Activated T-helper 1 cell treated with Interleukin-2 at 50 U/mL for 16 hours (primary cell): ENCODE data around the gene CDKAL1.

Source experiments
- DNase-seq: peaks from one replicate; pipeline ENCODE4 v3.0.0-alpha.2; 2020; ENCODE audit warnings: low read depth

The CDKAL1 gene

GRCh38 chr6:21263531-21264287 is 729.5 kb downstream of the CDKAL1 start:
- no peak for DNase-seq

GRCh38 chr6:21264288-21265033 is 730.2 kb downstream of the CDKAL1 start:
- no peak for DNase-seq

- DNase-seq, result no peak
Observed at GRCh38 chr6:21265034-21265729, 730.9 kb downstream of the CDKAL1 start.

- no peak for DNase-seq
Observed at GRCh38 chr6:21265730-21266044, 731.4 kb downstream of the CDKAL1 start.

- DNase-seq, result no peak
Observed at GRCh38 chr6:21270636-21271201, 736.5 kb downstream of the CDKAL1 start.

- DNase-seq, result no peak
Observed at GRCh38 chr6:21271428-21272155, 737.3 kb downstream of the CDKAL1 start.

GRCh38 chr6:21273451-21273850 is 739.2 kb downstream of the CDKAL1 start:
- no peak for DNase-seq

- DNase-seq, result no peak
Observed at GRCh38 chr6:21274851-21275250, 740.6 kb downstream of the CDKAL1 start.

- DNase-seq, result no peak
Observed at GRCh38 chr6:21277601-21278374, 743.5 kb downstream of the CDKAL1 start.

GRCh38 chr6:21278375-21278745 is 744.1 kb downstream of the CDKAL1 start:
- DNase-seq, result no peak

- no peak for DNase-seq
Observed at GRCh38 chr6:21279619-21280018, 745.4 kb downstream of the CDKAL1 start.

- no peak for DNase-seq
Observed at GRCh38 chr6:21281366-21281765, 747.1 kb downstream of the CDKAL1 start.
